ENCODE results near the gene TEKT3. TPM values are rescaled to one million over a fixed set of nuclear protein-coding genes. Genes with fewer than 3 reads are reported as not detected.

TEKT3 gene
- total and polyA plus RNA-seq, 7 donors: 0.05 to 0.97 (median 0.38) TPM; not detected in 3

GRCh38 chr17:15256689-15257088 is 84.7 kb downstream of the TEKT3 start:
- TF ChIP-seq CTCF (IDR thresholded peaks at IDR 0.05): no peak
- Histone ChIP-seq H3K27ac (peak overlapping the region; percentile 95), H3K27me3 (ENCODE audit: insufficient read depth in 3 of 3, low read length in 2 of 3) (no peaks in the 10 kb centered on the region), H3K9me3 (no peaks in the 10 kb centered on the region), H3K4me3 (peak overlapping the region; percentile 81), H3K36me3 (ENCODE audit: insufficient read depth in 1 of 2, low read depth in 1 of 2) (peaks cover 5 to 79% of the 10 kb centered on the region in 2 donors), H3K4me1 (peaks cover 81% of the 10 kb centered on the region)
- no peak for DNase-seq
- intact Hi-C loops (cut with DNase I): no loop called here
- 55 to 63% (median 56%) methylated on average over 7 of the region's 7 CpGs for WGBS, 3 donors
- no peak for ATAC-seq

GRCh38 chr17:15255713-15256454 is 85.5 kb downstream of the TEKT3 start:
- DNase-seq: peak; percentile 74 to 83
- WGBS, 3 donors: 40 to 54% (median 48%) methylated on average over 13 of the region's 13 CpGs
- Histone ChIP-seq H3K36me3 (ENCODE audit: insufficient read depth in 1 of 2, low read depth in 1 of 2) (peaks cover 8 to 87% of the 10 kb centered on the region in 2 donors), H3K4me1 (peaks cover 87% of the 10 kb centered on the region), H3K27me3 (ENCODE audit: insufficient read depth in 3 of 3, low read length in 2 of 3) (no peaks in the 10 kb centered on the region), H3K4me3 (peak overlapping the region; percentile 81), H3K27ac (peak overlapping the region; percentile 95), H3K9me3 (no peaks in the 10 kb centered on the region)
- no peak for TF ChIP-seq CTCF (IDR thresholded peaks at IDR 0.05)
- ATAC-seq: peak; percentile 62 to 79 (median 72)
- intact Hi-C loops (cut with DNase I): no loop called here

Other genes with a start within 250 kb of the TEKT3 start
- 100 to 1,000 TPM in 2 of 4 donors, 10 to 100 TPM in 2; 39.3 to 317 (median 143) TPM for gene PMP22, start 76.3 kb downstream of the TEKT3 start, total RNA-seq
- gene PMP22, start 76.3 kb downstream of the TEKT3 start, polyA plus RNA-seq: 100 to 1,000 TPM in 2 of 3 donors, 10 to 100 TPM in 1; 50.4 to 269 (median 195) TPM
- 1 to 10 TPM in 1 of 4 donors, under 1 TPM in 3; 0.62 to 2.0 (median 0.86) TPM for gene CDRT4, start 126.0 kb upstream of the TEKT3 start, total RNA-seq
- under 1 TPM in 2 of 3 donors, not detected in 1; 0.29 to 0.31 TPM for gene CDRT4, start 126.0 kb upstream of the TEKT3 start, polyA plus RNA-seq
- gene TVP23C, start 221.9 kb upstream of the TEKT3 start, total RNA-seq: 1 to 10 TPM in 3 of 4 donors, under 1 TPM in 1; 0.54 to 3.0 (median 1.8) TPM
- 1 to 10 TPM in 1 of 3 donors, under 1 TPM in 2; 0.25 to 2.0 (median 0.96) TPM for gene TVP23C, start 221.9 kb upstream of the TEKT3 start, polyA plus RNA-seq